ENCODE data around the gene DCPS. TPM values are rescaled to one million over a fixed set of nuclear protein-coding genes. Genes with fewer than 3 reads are reported as not detected.
"Not testable (repeated sequence)": the region's sequence is repeated elsewhere in the genome, so short reads cannot be mapped to it uniquely, and the experiment has no call there.

Gene DCPS
- total and polyA plus RNA-seq, 2 experiments from 2014 or later: 12.1 to 26.1 TPM

DNA sequence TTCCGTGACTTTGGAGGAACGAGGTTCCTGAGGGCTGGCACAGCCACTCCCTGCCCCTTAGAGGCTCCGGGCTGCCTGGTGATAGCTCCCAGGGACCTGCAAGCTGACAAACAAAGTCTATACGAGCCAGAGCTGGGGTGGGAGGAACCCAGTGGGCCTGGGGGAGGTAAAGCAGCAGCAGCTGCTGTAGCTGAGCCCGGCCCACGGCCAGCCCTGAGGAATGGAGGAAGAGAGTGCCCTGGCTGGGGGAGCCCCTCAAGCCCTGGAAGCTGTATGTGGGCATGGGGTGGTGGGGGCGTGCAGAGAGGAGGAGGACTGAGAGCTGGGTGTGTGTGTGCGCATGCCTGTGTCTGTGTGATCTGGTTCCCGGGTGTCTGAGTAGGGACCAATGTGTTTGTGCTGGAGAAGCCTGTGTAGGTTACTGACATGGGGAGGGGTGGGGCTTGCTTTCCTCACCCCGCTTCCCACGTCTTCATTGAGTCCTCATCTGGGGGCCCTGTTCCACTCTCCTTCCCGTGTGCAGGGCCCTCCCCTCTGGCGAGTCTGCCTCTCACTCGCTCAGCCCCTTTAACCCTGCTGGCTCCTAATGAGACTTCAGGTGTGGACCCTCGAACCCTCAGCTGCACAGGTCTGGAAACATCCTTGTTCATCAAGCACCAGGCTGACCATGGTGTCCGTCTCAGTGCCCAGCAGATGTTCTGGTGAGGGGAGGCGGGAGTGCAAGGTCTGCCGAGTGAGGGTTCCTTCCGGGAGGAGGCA lies 62.4 kb downstream of the DCPS start:
- TF ChIP-seq EZH2phosphoT487 (IDR thresholded peaks at IDR 0.05; ENCODE audit: insufficient read depth, low read depth): no peak
- no peak for TF ChIP-seq EZH2 (IDR thresholded peaks at IDR 0.05; ENCODE audit: insufficient read depth, poor library complexity, severe bottlenecking)
- Histone ChIP-seq H3K9me2 (ENCODE audit: insufficient read depth) (no peaks in the 10 kb centered on the region), H2AFZ (no peak overlapping the region), H3K27me3 (replicated peaks; ENCODE audit: insufficient read depth) (no peaks in the 10 kb centered on the region), H3K9me3 (ENCODE audit: low read depth) (no peaks in the 10 kb centered on the region), H3K4me3 (no peak overlapping the region), H4K20me1 (ENCODE audit: insufficient read depth) (peaks cover 4% of the 10 kb centered on the region; the same call in 1 of the 2 replicates), H3K36me3 (ENCODE audit: low read depth) (no peaks in the 10 kb centered on the region), H3F3A (ENCODE audit: insufficient read depth) (no peaks in the 10 kb centered on the region), H3K27ac (no peak overlapping the region), H3K9ac (no peak overlapping the region), H3K79me2 (ENCODE audit: insufficient read depth) (peaks cover 81% of the 10 kb centered on the region), H3K4me1 (ENCODE audit: insufficient read depth) (peaks cover 3% of the 10 kb centered on the region; the same call in 1 of the 2 replicates), H3K4me2 (ENCODE audit: unreplicated experiment) (no peak overlapping the region)
- WGBS, 2 experiments (ENCODE audit: low coverage in 1 of 2, low lambda C conversion rate in 2 of 2, missing lambda C conversion rate in 2 of 2): 59 to 60% methylated on average over 17 of the region's 19 CpGs
- in situ Hi-C loops (cut with MboI): no loop called here
- DNase-seq: no peak

DNA sequence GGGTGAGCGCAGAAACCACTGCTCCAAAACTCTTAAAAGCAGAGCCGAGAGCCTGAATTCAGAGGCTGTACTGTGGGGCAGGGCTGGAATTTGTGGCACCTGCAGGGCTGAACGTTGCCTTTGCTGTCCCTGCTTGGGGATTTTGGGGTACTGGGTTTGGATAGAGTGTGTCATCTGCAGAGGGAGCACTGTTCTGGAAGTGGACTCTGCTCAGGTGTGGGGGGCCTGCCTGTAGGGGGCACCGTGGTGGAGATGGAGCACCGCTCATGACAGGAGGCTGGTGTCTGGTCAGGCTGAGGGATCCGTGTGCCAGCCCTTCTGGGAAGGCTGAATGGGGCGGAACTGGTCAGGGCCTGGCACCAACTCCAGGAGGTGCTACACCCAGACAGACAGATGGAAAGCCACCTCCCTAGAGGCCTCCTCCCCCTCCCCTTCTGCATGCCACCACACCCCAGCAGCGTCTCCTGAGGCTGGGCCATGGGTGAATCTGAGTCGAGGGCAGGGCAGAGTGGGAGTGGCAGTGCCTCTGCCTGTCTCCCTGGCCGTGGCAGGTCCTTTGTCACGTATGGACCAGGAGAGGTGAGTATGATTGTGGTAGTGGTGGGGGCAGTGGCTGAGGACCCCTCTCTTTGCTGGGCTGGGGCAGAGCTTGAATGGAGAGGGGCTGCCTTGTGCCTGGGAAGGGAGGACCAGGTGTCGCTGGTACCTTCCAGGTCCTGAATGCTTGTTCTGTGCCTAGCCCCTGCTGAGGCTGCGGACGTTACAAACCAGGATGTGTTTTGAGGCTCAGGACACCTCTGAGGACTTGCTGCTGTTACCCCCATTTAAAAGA lies 63.2 kb downstream of the DCPS start:
- H3K9me2 ChIP-seq (ENCODE audit: insufficient read depth); H3K27ac ChIP-seq; H3K4me3 ChIP-seq; H3K27me3 ChIP-seq (replicated peaks; ENCODE audit: insufficient read depth); H3K9ac ChIP-seq; H3K4me1 ChIP-seq (ENCODE audit: insufficient read depth); H2AFZ ChIP-seq; in situ Hi-C loops (cut with MboI); H3K36me3 ChIP-seq (ENCODE audit: low read depth); H3F3A ChIP-seq (ENCODE audit: insufficient read depth); H4K20me1 ChIP-seq (ENCODE audit: insufficient read depth); H3K4me2 ChIP-seq (ENCODE audit: unreplicated experiment); DNase-seq; H3K9me3 ChIP-seq (ENCODE audit: low read depth): not testable (repeated sequence)
- peaks cover 81% of the 10 kb centered on the region for H3K79me2 ChIP-seq (ENCODE audit: insufficient read depth)
- WGBS, 2 experiments (ENCODE audit: low coverage in 1 of 2, low lambda C conversion rate in 2 of 2, missing lambda C conversion rate in 2 of 2): 64 to 72% methylated on average over 12 to 13 of the region's 14 CpGs

DNA sequence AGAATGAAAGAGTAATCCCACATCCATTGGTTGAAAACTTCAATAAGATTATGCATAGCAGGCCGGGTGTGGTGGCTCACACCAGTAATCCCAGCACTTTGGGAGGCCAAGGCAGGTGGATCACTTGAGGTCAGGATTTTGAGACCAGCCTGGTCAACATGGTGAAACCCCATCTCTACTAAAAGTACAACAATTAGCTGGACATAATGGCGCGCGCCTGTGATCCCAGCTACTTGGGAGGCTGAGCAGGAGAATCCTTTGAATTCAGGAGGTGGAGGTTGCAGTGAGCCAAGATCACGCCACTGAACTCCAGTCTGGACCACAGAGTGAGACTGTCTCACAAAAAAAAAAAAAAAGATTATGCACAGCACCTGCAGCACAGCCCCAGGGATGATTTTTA lies 63.9 kb downstream of the DCPS start:
- H4K20me1 ChIP-seq (ENCODE audit: insufficient read depth); H3K36me3 ChIP-seq (ENCODE audit: low read depth); H3K4me3 ChIP-seq; H3K27me3 ChIP-seq (replicated peaks; ENCODE audit: insufficient read depth); H3K4me2 ChIP-seq (ENCODE audit: unreplicated experiment); in situ Hi-C loops (cut with MboI); H3K4me1 ChIP-seq (ENCODE audit: insufficient read depth); H3K9me2 ChIP-seq (ENCODE audit: insufficient read depth); DNase-seq; H3K27ac ChIP-seq; H3F3A ChIP-seq (ENCODE audit: insufficient read depth); H3K9me3 ChIP-seq (ENCODE audit: low read depth); H2AFZ ChIP-seq; H3K9ac ChIP-seq: not testable (repeated sequence)
- H3K79me2 ChIP-seq (ENCODE audit: insufficient read depth): peaks cover 81% of the 10 kb centered on the region
- WGBS, 2 experiments (ENCODE audit: low coverage in 1 of 2, low lambda C conversion rate in 2 of 2, missing lambda C conversion rate in 2 of 2): 84 to 94% methylated on average over 5 of the region's 5 CpGs

DNA sequence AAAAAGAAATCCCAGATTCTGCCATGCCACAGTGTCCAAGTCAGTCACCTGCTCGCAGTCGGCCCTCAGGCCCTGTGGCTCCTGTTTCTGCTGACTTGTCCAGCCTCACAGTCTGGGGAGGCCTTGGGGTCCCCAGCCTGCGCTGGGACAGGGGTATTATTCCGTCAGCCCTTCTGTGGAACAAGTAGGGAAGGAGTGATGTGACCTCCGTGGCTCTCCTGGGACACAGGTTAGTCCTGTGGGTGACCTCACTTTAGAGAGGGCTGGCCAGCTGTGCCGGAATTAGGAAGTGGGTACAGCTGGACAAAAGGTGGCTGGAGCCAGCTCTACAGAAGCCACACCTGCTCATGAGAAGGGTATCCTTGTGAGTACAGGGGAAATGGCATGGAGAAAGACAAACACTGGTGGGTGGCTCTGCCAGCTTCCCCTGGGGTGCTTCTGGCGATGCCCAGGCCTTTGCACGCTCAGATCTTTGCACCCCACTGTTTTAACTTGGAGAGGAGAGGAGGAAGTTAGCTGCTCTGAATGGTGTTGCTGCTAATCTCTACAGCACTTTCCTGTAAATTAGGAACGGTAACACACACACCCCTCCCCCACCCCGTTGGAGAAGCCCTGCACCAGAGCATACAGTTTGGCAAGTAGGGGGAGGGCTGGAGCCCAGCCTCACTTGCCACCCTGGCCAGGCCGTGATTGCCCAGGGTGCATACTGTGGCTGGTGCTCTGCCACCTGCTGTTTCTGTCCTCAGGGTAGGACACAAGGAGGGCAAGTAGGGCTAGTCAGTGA lies 64.7 kb downstream of the DCPS start:
- H3K4me3 ChIP-seq; H3K9ac ChIP-seq; DNase-seq; H3K27ac ChIP-seq; H3K9me2 ChIP-seq (ENCODE audit: insufficient read depth); H2AFZ ChIP-seq; H3K4me2 ChIP-seq (ENCODE audit: unreplicated experiment); H3F3A ChIP-seq (ENCODE audit: insufficient read depth); in situ Hi-C loops (cut with MboI); H3K36me3 ChIP-seq (ENCODE audit: low read depth); H3K27me3 ChIP-seq (replicated peaks; ENCODE audit: insufficient read depth); H3K9me3 ChIP-seq (ENCODE audit: low read depth); H3K4me1 ChIP-seq (ENCODE audit: insufficient read depth): not testable (repeated sequence)
- 67 to 70% methylated on average over 10 to 11 of the region's 11 CpGs for WGBS, 2 experiments (ENCODE audit: low coverage in 1 of 2, low lambda C conversion rate in 2 of 2, missing lambda C conversion rate in 2 of 2)
- Histone ChIP-seq H4K20me1 (ENCODE audit: insufficient read depth) (peaks cover 13% of the 10 kb centered on the region; the same call in 1 of the 2 replicates), H3K79me2 (ENCODE audit: insufficient read depth) (peaks cover 80% of the 10 kb centered on the region)
